Raji (cell line): ENCODE data around the gene ITGA7.

ENCODE experiments used
- POLR2A ChIP-seq: IDR thresholded peaks from 2 replicates; pipeline ENCODE4 v1.6.1; 2011; ENCODE audit warnings: low read depth, low read length, control low read depth; ENCODE audit not compliant: insufficient read depth

Gene ITGA7

DNA sequence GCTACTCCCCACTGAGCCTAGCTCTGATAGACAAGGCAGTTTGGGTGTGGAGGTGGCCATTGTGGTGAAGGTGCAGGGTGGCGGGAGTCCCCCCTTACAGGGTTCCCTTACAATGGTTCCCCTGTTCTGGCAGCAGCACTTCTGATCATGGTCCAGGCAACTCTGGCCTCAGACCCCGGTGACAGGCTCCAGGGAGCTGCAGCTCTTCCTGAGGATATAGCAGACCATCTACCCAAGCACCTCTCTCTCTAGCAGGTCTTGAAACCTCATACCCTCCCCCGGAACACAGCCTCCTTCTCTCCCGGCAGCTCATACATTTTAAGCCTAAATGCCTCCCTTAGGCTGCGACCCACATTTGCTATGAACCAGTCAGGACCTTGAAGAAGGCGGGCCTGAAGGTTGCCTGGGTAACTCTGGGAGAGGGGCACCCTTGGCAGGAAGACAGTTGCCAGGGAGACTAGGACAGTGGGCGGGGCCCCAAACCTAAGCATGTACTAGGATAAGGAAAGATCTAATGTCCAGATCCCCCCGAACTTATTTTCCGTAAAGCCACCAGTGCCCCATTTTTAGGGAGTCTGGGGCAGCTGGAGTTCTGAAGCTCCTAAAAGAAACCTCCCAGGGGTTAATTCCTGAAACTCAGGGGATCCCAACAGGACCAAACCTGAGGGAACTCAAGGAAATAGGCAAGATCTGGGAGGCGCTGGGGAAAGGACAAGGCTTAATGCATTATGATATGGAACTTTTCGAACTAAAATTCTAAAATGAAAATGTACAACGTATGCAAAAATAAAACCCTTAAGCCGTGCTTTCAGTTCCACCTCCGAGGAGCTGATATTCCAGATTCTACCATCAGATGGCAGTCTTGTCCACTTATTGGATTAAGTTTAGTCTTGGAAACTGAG, 30.7 kb upstream of the ITGA7 start:
- peak; percentile 68 for TF ChIP-seq POLR2A

DNA sequence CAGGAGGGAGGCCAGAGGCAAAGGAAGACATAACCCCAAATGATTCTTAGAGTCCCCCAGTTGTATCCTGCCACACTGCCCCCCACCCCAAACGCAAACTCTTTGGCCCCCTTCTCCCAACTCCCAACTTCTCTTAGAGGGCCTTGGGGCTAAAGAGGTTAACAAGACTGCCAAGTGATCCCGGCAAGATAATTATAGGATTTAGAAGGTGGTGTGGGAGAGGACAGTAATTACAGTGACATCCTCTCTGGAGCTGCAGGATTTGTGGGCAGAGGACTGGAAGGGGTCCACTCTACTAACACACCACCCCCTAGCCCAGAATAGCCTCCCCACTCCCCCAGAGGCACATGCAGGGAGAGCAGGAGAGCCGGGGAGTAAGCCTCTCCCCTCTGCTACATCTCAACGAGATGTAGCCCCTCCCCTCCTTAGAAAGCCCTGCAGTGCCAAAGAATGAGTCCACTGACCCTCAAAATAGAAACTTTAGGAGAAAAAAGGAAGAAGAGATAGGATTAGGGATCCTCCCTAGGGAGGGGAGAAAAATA, 29.9 kb upstream of the ITGA7 start:
- no peak for TF ChIP-seq POLR2A

DNA sequence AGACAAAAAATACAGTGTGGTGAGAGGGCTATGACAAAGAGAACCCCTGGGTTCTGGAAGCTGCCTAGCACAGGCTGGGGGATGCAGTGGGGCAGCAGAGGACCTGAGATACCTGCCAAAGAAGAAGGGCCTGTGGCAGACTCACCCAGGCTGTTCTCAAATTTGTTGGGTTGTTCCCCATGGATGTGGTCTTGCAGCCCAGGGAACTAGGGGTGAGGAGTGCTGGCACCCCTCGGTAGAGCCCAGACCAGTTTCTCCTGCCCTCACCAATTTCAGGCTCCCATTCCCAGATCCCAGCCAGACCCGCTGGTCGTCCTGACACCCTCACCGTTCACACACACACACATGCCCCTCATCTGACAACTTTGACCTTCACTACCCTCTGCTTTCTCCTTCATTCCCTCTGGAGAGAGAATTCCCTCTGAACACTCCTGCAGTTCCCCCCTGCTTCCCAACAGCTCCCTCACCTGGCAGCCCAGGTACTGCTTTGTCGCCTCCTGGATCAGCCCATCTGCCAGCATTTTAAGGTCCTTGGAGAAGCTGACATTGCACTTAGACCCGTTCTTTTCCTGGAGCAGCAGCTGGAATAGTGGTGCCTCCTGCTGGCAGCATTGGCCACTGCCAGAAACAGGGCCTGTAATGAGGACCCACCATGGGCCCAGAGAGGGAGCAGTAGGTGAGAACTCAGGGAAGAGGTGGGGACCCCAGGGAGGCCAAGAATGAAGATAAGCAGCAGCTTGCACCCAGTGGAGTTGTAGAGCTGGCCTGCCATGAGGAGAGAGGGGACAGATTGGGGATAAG, 29.3 kb upstream of the ITGA7 start:
- TF ChIP-seq POLR2A = no peak

DNA sequence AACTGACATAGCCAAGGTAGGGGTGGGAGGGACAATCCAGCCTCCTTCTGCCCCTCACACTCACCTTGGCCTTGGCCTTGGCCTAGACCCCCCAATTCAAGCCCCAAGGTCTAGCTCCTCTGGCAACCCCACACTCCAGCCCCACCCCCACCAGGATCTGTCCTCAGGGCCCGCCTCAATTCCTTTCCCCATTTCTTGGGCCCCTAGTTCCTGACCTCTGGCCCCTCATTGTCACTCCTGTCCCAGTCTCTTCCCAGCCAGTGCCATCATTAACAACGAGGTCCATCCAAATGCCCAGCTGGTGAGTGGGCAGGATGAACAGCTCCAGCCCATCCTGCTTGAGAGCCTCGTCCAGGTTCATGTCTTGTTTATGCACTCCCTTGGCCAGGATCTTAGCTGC, 28.4 kb upstream of the ITGA7 start:
- TF ChIP-seq POLR2A = no peak

DNA sequence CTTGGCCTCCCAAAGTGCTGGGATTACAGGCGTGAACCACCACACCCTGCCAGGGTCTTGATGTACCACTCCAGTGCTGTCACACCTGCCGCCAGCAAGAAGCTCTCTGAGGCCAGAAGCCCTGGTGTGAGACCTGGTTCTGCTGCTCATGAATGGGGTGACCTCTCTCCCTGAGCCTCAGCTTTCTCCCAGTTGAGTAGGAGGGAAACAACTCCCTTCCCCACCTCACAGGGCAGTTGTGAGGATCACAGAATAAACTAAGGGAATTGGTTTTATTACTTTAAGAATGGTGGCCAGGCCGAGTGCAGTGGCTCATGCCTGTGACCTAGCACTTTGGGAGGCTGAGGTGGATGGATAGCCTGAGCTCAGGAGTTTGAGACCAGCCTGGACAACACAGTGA, 26.9 kb upstream of the ITGA7 start:
- TF ChIP-seq POLR2A = no peak

DNA sequence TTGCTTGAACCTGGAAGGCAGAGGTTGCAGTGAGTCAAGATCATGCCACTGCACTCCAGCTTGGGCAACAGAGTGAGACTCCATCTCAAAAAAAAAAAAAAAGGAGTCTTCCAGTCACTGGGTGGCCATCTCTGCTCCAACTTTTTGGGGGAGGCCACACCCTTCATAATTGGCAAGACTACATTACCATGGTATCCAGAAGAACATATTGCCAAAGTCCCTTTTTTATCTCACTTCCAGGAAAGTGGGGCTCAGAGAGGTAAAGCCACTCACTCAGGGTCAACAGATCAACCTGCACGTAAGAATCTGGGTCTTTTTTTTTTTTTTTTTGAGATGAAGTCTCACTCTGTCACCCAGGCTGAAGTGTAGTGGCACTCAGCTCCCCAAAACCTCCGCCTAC, 26.2 kb upstream of the ITGA7 start:
- TF ChIP-seq POLR2A = no peak

DNA sequence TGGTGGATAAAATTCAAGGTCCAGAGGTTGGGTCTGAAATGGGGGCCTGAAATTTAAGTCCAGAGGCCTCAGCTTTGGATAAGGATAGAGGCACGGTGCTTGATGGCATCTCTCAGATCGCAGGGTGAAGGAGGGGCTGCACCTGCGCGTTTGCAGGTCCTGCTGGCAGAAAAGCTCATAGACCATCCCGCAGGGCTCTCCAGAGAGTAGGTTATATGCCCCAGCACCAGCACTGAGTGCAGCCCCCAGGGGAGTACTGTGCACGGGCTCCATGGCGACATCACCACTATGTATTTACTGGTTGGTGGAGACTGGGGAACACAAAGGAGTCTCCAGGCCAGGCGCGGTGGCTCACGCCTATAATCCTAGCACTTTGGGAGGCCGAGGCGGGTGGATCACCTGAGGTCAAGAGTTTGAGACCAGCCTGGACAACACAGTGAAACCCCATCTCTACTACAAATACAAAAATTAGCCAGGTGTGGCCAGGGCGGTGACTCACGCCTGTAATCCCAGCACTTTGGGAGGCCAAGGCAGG, 25.4 kb upstream of the ITGA7 start:
- no peak for TF ChIP-seq POLR2A

DNA sequence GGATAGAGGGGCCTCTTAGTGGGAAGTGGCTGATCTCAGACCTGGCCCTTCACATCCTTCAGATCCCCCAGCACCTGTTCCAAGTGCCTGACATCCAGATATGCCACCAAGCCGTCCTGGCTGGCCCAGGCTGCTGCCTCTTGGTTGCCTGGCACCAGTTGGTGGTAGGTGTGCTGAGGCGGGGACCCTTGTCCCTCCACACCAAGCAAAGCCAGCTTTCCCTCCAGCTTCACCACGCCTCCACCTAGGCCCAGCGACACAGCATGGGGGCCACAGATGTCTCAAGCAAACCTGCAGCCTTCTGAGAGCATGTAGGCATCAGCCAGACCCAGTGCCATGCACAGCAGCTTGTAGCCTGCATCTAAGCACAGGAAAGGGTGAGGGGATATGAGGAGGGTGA, 24.6 kb upstream of the ITGA7 start:
- no peak for TF ChIP-seq POLR2A

DNA sequence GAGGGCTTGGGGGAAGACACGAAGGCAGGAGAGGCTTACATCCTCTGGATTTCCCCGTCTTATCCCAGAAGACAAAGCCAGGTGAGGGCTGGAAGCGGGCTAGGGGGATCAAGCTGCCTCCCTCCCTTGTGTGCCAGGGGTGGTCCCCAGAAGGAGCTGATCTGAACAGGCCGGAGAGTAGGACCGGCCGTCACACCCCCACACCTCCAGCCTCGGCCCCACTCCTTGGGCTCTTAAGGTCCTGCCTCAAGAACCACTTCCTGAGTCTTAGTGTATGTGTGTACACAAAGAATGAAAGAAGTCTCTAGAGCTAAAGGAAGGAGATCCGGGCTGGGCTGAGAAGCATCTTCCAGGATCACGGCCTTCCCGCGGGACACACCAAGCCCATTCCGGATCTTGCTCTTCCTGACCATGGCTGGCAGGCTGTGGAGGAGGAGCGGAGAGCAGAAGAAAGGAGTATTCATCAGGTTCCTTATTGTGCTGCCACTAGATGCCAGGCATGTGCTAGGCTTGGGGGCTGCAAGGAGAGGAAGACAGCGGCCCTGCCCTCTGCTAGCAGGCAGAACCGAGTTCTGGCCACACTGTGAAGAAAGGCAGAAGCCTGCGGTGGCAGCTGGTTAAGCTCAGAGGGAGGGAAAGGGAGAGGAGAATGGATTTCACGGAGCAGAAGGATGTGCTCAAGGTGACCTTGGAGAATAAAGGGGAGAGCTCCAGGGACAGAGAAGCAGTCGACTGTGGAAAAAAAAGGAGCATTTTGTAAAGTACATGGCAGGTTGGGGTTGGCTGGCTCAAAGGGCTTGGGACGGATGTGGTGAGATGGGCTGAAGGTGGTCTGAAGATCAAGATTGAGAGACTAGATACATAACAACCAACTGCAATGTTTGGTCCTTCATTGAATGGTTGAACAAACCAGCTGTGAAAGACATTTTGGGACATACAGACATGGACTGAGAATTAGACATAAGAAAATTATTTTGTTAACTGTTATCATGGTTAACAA, 22.4 kb upstream of the ITGA7 start:
- no peak for TF ChIP-seq POLR2A

DNA sequence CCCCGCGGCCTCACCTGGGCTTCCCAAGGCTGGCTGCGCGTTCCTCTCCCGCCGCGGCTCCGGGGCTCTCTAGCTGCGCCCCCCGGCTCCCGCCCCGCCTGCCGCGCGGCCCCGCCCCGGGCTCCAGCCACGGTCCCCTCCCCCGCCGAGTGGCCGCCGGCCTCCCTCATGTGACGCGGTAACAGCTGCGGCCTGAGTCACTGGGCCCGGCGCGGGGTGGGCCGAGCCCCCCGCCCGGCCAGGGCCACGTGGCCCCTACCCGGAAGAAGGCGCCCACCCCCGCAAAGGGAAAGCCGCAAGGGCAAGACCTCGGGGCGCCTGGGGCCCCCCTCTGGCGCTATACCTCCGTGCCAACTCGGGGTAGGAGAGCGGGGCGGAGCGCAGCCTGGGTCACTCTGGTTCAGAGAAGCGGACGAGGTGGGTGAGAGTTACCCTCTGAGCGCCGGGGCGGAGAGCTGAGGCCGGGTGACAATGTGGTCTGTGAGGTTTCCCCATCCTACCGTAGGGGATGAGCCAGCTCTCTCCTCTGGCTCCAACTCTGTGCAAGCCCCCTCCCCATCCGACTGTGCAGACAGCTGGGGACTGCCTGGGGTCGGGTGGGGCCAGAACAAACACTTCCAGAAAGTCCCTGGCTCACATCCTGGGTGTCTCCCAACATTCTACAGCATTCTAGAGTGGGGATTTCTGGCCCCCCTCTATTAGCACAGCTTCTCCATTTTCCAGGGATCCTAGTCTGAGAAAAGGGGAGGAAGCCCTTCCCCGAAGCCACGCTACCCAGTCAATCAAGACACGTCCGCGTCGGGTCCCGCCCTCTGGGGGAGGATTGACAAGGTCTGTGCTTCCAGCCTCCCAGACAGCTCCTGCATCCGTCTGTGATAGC, 21.5 kb upstream of the ITGA7 start, which contains the start of gene CD63:
CD63 (minus strand) TSS at position 71 of the 880 bp plus-strand sequence. CDS start 668 bp downstream, outside the sequence.
- peak; percentile 45 for TF ChIP-seq POLR2A

DNA sequence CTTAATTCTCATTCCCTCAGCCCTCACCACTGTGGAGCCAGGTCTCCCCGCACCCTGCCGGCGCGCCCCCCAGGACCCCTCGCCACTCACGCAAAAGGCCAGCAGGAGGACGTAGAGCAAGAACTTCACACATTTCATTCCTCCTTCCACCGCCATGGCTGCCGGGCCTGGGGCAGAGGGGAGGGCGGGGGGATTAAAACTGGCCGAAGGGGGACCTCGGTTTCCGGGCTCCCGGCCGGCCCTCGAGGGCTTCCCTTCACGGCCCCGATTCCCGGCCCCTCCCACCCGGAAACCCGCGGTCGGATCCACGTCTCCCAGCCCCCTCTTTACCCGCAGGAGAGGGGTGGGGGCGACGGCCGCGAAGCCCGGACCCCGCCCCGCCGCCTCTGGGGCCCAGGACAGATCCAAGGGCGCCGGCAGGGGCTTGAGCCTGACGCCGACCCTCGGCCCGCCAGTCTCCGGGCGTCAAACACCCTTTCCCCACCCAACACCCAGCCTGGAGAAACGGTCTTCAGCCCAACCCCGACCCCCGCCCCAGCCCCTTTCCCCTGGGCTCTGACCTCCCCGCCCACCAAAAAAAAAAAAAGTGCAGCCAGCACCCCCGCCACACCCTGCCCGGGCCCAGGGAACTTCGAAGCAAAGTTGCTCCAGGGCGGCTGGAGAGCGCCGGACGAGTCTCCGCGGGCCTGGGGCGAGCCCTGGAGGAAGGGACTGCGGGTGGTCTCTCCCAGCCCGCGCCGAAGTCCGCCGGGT, 20.7 kb upstream of the ITGA7 start:
- TF ChIP-seq POLR2A = no peak

DNA sequence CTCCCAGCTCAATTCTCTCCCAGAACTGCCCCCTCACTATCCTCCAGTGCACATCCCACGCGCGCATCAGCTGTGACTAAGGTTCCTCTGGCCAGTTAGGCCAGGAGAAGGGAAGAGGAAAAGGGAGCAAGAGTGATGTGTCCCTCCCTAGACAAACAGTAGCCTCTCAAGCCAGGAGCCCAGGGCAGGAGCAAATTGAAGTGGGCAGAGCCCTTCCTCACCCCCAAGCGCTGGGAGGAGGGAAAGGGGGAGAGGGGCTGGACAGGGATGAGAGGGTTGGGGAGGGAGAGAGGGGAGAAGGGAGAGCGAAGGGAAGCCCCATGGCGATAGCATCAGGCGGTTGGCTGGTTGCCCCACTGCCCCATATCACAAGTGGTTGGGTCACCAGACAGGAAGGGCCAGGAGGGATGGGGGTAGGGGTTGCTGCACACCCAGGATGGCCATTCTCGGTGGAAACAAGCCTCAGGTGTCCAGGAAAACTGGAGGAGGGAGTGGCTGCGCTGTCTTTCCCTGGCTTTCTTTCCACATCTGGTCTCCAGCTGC, 20.0 kb upstream of the ITGA7 start:
- no peak for TF ChIP-seq POLR2A

DNA sequence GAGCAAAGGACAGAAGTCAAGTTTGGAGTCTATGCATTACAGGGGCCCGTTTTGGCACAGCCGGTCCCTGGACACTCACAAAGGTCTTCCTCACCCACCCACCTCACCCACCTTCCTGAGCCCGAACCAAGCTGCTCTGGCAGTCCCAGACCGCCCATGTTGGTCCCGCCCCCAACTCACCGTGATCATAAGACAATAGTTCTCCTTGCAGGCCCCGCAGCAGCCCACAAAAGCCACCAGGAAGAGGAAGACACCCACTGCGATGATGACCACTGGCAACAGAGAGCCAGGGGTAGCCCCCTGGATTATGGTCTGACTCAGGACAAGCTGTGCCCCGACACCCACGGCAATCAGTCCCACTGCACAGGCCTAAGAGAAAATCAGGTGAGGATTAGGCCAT, 19.3 kb upstream of the ITGA7 start:
- no peak for TF ChIP-seq POLR2A

DNA sequence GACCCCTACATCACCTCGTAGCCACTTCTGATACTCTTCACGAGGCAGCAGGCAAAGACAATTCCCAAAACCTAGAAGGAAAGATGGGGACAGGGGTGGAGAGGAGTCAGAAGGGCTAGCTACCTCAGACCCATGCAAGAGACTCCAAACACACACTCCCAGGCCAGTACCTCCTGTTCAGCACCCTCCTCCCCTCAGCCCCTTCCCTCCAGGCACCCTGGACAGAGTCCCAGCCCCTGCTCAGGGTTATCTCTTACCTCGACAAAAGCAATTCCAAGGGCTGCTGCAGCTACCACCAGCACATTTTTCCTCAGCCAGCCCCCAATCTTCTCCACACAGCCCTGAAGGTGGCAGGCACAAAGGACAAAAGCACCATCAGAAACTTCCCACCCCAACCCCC, 17.9 kb upstream of the ITGA7 start:
- TF ChIP-seq POLR2A = no peak
